Duodenal mucosa (tissue), 2 donors: Measurements from ENCODE around the gene NELFCD.

ENCODE experiments used
- H3K27ac ChIP-seq: one replicate; pipeline ENCODE4 v1.7.0; 2013; ENCODE audit warnings: low read depth, low read length
- H3K27me3 ChIP-seq, 2 donors: one replicate each; pipeline ENCODE4 v1.7.0; 2013; ENCODE audit warnings: low read length in 2 of 2, control low read depth in 1 of 2; ENCODE audit not compliant: insufficient read depth in 2 of 2, control insufficient read depth in 1 of 2
- H3K36me3 ChIP-seq, 2 donors: one replicate each; pipeline ENCODE4 v1.7.0; 2013; ENCODE audit warnings: low read length in 2 of 2, control low read depth in 1 of 2; ENCODE audit not compliant: insufficient read depth in 2 of 2, control insufficient read depth in 1 of 2
- H3K4me1 ChIP-seq, 2 donors: one replicate each; pipeline ENCODE4 v1.7.0; 2013; ENCODE audit warnings: low read length in 2 of 2, control low read depth in 1 of 2; ENCODE audit not compliant: insufficient read depth in 2 of 2, control insufficient read depth in 1 of 2
- H3K4me3 ChIP-seq, 2 donors: one replicate each; pipeline ENCODE4 v1.7.0; 2013; ENCODE audit warnings: low read length in 2 of 2, low read depth in 1 of 2
- H3K9ac ChIP-seq, 2 donors: one replicate each; pipeline ENCODE4 v1.7.0; 2013; ENCODE audit warnings: low read length in 2 of 2, low read depth in 1 of 2
- H3K9me3 ChIP-seq, 2 donors: one replicate each; pipeline ENCODE4 v1.7.0; 2013; ENCODE audit warnings: low read length in 2 of 2, control low read depth in 1 of 2; ENCODE audit not compliant: control insufficient read depth in 1 of 2

NELFCD gene

GRCh38 chr20:58993332-58994248 is 12.5 kb downstream of the NELFCD start:
- no peak overlapping the region for H3K9ac ChIP-seq
- no peak overlapping the region for H3K4me3 ChIP-seq
- no peaks in the 10 kb centered on the region for H3K4me1 ChIP-seq
- H3K36me3 ChIP-seq = peaks cover 79 to 93% of the 10 kb centered on the region in 2 donors
- no peak overlapping the region for H3K27ac ChIP-seq
- no peaks in the 10 kb centered on the region for H3K27me3 ChIP-seq
- no peaks in the 10 kb centered on the region for H3K9me3 ChIP-seq

GRCh38 chr20:58994390-58995159 is 13.5 kb downstream of the NELFCD start:
- Histone ChIP-seq H3K9me3 (no peaks in the 10 kb centered on the region), H3K4me1 (no peaks in the 10 kb centered on the region), H3K4me3 (no peak overlapping the region), H3K9ac (no peak overlapping the region), H3K27me3 (no peaks in the 10 kb centered on the region), H3K27ac (no peak overlapping the region), H3K36me3 (peaks cover 70 to 92% of the 10 kb centered on the region in 2 donors)

GRCh38 chr20:58995461-58996225 is 14.6 kb downstream of the NELFCD start:
- Histone ChIP-seq H3K27ac (no peak overlapping the region), H3K9ac (no peak overlapping the region), H3K4me3 (no peak overlapping the region), H3K36me3 (peaks cover 65 to 88% of the 10 kb centered on the region in 2 donors), H3K27me3 (no peaks in the 10 kb centered on the region), H3K4me1 (no peaks in the 10 kb centered on the region), H3K9me3 (no peaks in the 10 kb centered on the region)

DNA sequence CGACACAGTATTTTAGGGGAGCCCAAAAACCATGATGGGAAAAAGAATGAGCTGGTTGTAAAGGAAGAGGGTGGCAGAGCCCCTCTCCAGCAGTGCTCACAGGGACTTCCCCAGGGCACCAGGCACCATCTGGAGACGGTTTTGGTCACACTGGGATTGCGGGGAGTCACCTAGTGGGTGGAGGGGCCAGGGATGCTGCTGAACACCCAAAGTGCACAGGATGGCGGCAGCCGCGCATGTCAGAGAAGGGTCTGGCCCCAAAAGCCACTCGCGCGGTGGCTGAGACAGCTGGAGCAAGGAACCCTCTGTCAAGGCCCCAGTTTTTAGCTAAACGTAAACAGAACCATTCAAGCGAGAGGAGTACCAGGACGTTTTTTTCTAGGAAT is 15.2 kb downstream of the NELFCD start:
- H3K9me3 ChIP-seq = no peaks in the 10 kb centered on the region
- no peak overlapping the region for H3K4me3 ChIP-seq
- peaks cover 61 to 88% of the 10 kb centered on the region in 2 donors for H3K36me3 ChIP-seq
- no peak overlapping the region for H3K9ac ChIP-seq
- no peaks in the 10 kb centered on the region for H3K4me1 ChIP-seq
- no peak overlapping the region for H3K27ac ChIP-seq
- no peaks in the 10 kb centered on the region for H3K27me3 ChIP-seq

DNA sequence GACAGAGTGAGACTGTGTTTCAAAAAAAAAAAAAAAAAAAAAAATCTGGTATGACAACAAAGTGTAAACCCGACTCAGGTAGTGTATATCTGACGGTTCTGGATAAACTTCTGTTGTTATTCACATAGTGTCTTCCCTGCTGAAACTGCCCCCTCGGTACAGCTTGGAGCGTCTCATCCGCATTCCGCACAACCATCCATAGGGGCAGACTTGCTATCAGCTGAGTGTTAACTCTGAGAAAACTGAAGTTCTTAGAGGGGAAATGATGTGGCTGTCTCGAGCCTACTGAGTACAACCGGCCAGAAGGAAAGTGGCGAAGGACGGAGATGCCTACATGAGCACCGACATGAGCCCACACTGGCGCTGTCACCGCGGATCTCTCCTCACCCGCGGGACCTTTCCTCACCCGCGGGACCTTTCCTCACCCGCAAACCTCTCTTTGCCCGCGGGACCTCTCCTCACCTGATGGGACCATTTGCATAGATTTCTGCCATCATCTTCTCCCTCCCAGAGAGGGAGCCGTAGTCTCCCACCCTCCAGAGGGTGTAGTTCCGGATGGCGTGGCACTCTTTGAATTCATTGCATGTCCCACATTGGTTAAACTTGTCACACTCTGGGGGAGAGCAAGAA is 16.2 kb downstream of the NELFCD start:
- Histone ChIP-seq H3K4me3 (no peak overlapping the region), H3K36me3 (peaks cover 60 to 88% of the 10 kb centered on the region in 2 donors), H3K9ac (no peak overlapping the region), H3K4me1 (no peaks in the 10 kb centered on the region), H3K27me3 (no peaks in the 10 kb centered on the region), H3K27ac (no peak overlapping the region), H3K9me3 (no peaks in the 10 kb centered on the region)

DNA sequence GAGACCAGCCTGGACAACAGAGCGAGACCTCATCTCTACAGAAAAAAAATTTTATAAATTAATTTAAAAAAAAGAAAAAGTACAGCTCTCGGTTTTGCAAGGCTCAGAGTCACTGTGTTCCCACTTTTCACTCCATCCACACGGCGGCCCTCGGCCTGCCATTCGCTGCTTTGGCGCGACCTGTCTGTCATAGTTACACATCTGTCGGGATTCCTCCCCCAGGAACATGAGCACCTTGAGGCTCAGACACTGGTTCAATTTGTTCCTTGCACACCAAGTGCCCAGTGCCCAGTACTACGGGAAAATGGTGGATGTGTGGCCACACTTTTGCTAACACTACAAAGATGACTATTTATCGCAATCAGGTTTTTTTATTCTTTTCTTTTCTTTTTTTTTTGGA is 17.6 kb downstream of the NELFCD start:
- H3K27me3 ChIP-seq = no peaks in the 10 kb centered on the region
- peaks cover 46 to 86% of the 10 kb centered on the region in 2 donors for H3K36me3 ChIP-seq
- H3K27ac ChIP-seq = no peak overlapping the region
- peaks cover 2 to 4% of the 10 kb centered on the region in 2 donors for H3K4me1 ChIP-seq
- no peak overlapping the region for H3K9ac ChIP-seq
- no peaks in the 10 kb centered on the region for H3K9me3 ChIP-seq
- no peak overlapping the region for H3K4me3 ChIP-seq

- Histone ChIP-seq H3K4me3 (no peak overlapping the region), H3K27ac (no peak overlapping the region), H3K27me3 (no peaks in the 10 kb centered on the region), H3K9me3 (no peaks in the 10 kb centered on the region), H3K9ac (no peak overlapping the region), H3K36me3 (peaks cover 36 to 75% of the 10 kb centered on the region in 2 donors), H3K4me1 (peaks cover 18 to 19% of the 10 kb centered on the region in 2 donors)
These were observed 19.3 kb downstream of the NELFCD start for GRCh38 chr20:59000326-59000725.

- H3K27ac ChIP-seq = no peak overlapping the region
- no peaks in the 10 kb centered on the region for H3K9me3 ChIP-seq
- H3K4me1 ChIP-seq = peaks cover 25 to 26% of the 10 kb centered on the region in 2 donors
- H3K9ac ChIP-seq = no peak overlapping the region
- peaks cover 31 to 68% of the 10 kb centered on the region in 2 donors for H3K36me3 ChIP-seq
- H3K4me3 ChIP-seq = no peak overlapping the region
- H3K27me3 ChIP-seq = no peaks in the 10 kb centered on the region
These were observed 20.0 kb downstream of the NELFCD start for GRCh38 chr20:59001068-59001448.

DNA sequence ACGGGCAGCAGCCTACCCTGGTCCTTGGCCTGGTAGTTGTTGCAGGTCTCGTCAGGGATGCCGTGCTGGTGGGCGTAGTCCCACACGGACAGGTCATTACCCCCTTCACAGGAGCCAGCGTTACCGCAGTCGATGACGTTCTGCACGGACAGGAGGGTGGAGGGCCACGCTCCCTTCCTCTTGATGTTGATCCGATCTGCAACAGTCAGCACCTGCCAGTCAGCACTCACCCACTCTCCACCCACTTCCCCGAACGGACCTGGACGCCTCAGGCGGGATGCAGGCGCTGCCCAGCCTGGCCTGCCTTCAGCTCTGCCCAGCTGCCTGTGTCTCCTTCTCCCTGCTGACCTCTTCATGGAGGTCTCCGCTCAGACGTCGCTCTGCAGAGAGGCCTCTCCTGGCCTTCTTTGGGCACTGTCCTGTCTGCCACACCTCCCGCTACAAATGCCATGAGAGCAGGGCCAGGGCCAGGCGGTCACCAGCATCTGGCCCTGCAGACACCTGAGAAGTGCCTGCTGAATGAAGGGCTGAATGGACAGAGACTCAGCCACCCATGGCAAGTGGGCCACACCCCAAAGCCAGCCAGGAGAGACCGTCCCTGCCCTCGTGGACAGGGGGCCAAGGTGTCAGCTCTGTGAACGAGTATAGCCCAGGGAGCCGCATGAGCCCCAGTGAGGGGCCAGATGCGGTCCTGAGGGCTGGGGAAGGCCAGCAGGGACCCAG is 20.6 kb downstream of the NELFCD start:
- H3K36me3 ChIP-seq = peaks cover 25 to 63% of the 10 kb centered on the region in 2 donors
- H3K9ac ChIP-seq = no peak overlapping the region
- H3K27ac ChIP-seq = no peak overlapping the region
- H3K4me3 ChIP-seq = no peak overlapping the region
- H3K9me3 ChIP-seq = no peaks in the 10 kb centered on the region
- peaks cover 25 to 31% of the 10 kb centered on the region in 2 donors for H3K4me1 ChIP-seq
- H3K27me3 ChIP-seq = no peaks in the 10 kb centered on the region
